ENCODE measurements around the gene TOMM20.
"Not testable (repeated sequence)": the region's sequence is repeated elsewhere in the genome, so short reads cannot be mapped to it uniquely, and the experiment has no call there.

TOMM20 gene

GRCh38 chr1:235077571-235078479, 50.8 kb downstream of the TOMM20 start:
- DNase-seq: no peak

GRCh38 chr1:235077163-235077540, 51.5 kb downstream of the TOMM20 start:
- no peak for DNase-seq

GRCh38 chr1:235076504-235077162, 52.0 kb downstream of the TOMM20 start:
- no peak for DNase-seq

GRCh38 chr1:235075777-235076308, 52.8 kb downstream of the TOMM20 start:
- no peak for DNase-seq

- peak; percentile 39 for DNase-seq
Observed at GRCh38 chr1:235075048-235075776, 53.4 kb downstream of the TOMM20 start.

- DNase-seq: peak; percentile 8
Observed at GRCh38 chr1:235074523-235075047, 54.1 kb downstream of the TOMM20 start.

- no peak for DNase-seq
Observed at GRCh38 chr1:235073968-235074522, 54.6 kb downstream of the TOMM20 start.

GRCh38 chr1:235073331-235073967, 55.2 kb downstream of the TOMM20 start:
- DNase-seq: no peak

- DNase-seq: not testable (repeated sequence)
Observed at GRCh38 chr1:235072577-235072976, 56.1 kb downstream of the TOMM20 start.

- DNase-seq: no peak
Observed at GRCh38 chr1:235072096-235072495, 56.5 kb downstream of the TOMM20 start.

- DNase-seq: no peak
Observed at GRCh38 chr1:235070819-235071218, 57.8 kb downstream of the TOMM20 start.

GRCh38 chr1:235069577-235070563, 58.8 kb downstream of the TOMM20 start:
- DNase-seq: no peak

GRCh38 chr1:235069176-235069575, 59.5 kb downstream of the TOMM20 start:
- DNase-seq: no peak

GRCh38 chr1:235068158-235069121, 60.2 kb downstream of the TOMM20 start:
- no peak for DNase-seq

GRCh38 chr1:235067396-235068157, 61.1 kb downstream of the TOMM20 start:
- DNase-seq: no peak

GRCh38 chr1:235063068-235063765, 65.4 kb downstream of the TOMM20 start:
- no peak for DNase-seq

GRCh38 chr1:235060607-235061470, 67.8 kb downstream of the TOMM20 start:
- DNase-seq: no peak
